ENCODE data around the gene TMEM119. TPM values are rescaled to one million over a fixed set of nuclear protein-coding genes. Genes with fewer than 3 reads are reported as not detected.
A peak's percentile ranks its signal among the peaks of the same experiment; 100 is the strongest.

Gene TMEM119
- total RNA-seq, 1 donor = 83.3 TPM

GRCh38 chr12:108642899-108643654, 45.2 kb upstream of the TMEM119 start:
- TF ChIP-seq CTCF (IDR thresholded peaks at IDR 0.05; ENCODE audit: insufficient read depth, low read depth, low read length) = no peak
- no peak for DNase-seq (ENCODE audit: low read depth)
- no peak overlapping the region for H3K4me3 ChIP-seq (ENCODE audit: low read depth, low read length)

GRCh38 chr12:108642269-108642870, 44.5 kb upstream of the TMEM119 start:
- no peak overlapping the region for H3K4me3 ChIP-seq (ENCODE audit: low read depth, low read length)

GRCh38 chr12:108641446-108642268, 43.8 kb upstream of the TMEM119 start:
- TF ChIP-seq CTCF (IDR thresholded peaks at IDR 0.05; ENCODE audit: insufficient read depth, low read depth, low read length) = no peak
- no peak for DNase-seq (ENCODE audit: low read depth)
- H3K4me3 ChIP-seq (ENCODE audit: low read depth, low read length) = no peak overlapping the region

More at GRCh38 chr12:108642269-108642870, 44.5 kb upstream of the TMEM119 start:
- DNase-seq (ENCODE audit: low read depth) = no peak
- TF ChIP-seq CTCF (IDR thresholded peaks at IDR 0.05; ENCODE audit: insufficient read depth, low read depth, low read length) = no peak

- H3K4me3 ChIP-seq (ENCODE audit: low read depth, low read length) = no peak overlapping the region
- DNase-seq (ENCODE audit: low read depth) = peak; percentile 58
- TF ChIP-seq CTCF (IDR thresholded peaks at IDR 0.05; ENCODE audit: insufficient read depth, low read depth, low read length) = no peak
Measured at GRCh38 chr12:108640802-108641445, 43.0 kb upstream of the TMEM119 start.

- no peak for DNase-seq (ENCODE audit: low read depth)
- H3K4me3 ChIP-seq (ENCODE audit: low read depth, low read length) = no peak overlapping the region
- no peak for TF ChIP-seq CTCF (IDR thresholded peaks at IDR 0.05; ENCODE audit: insufficient read depth, low read depth, low read length)
Measured at GRCh38 chr12:108638997-108639822, 41.3 kb upstream of the TMEM119 start.
